ENCODE results near the gene CHRND. TPM values are rescaled to one million over a fixed set of nuclear protein-coding genes. Genes with fewer than 3 reads are reported as not detected.

The CHRND gene
- total and polyA plus RNA-seq, 2 of the 4 experiments (the other 2 are of a cell fraction): not detected

DNA sequence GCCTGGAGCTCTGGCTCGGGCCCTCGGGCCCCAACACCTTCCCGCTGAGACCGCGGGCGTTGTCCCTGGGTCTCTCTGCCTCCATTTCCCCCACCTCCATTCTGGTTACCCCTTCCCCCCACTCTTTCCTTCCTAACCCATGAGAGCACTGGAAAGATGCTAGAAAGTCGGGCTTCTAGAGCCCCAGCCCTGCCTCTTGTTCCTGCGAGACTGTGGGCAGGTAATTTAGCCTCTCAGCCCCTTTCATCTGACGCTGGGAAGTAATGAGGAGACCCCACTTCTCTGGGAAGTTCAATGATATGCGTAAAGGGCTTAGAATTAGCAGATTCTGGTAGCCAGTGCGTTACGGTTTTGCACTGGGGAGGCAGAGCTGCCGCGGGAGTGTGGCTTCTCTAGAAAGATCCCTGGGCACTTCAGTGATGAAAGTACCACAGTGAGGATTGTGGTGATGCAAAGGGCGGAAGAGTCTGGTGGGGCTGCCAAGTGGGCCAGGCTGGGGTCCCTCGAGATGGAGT, 22.1 kb upstream of the CHRND start:
- CTCF ChIA-PET: no interaction called here
- ATAC-seq (ENCODE audit: low read depth): no peak
- H2BK5ac ChIP-seq (ENCODE audit: low read depth, low read length, poor library complexity, severe bottlenecking): no peak overlapping the region
- H3K27me3 ChIP-seq (ENCODE audit: control insufficient read depth, insufficient read depth, low read length): peaks cover 68% of the 10 kb centered on the region
- no peak overlapping the region for H3K4me3 ChIP-seq (ENCODE audit: insufficient read depth, low read depth, low read length)
- no peak for TF ChIP-seq BHLHE40 (IDR thresholded peaks at IDR 0.05; ENCODE audit: low read depth, low read length)
- TF ChIP-seq FOS (IDR thresholded peaks at IDR 0.05; ENCODE audit: low read depth, low read length): no peak
- TF ChIP-seq NFE2L2 (IDR thresholded peaks at IDR 0.05; ENCODE audit: low read depth, low read length): no peak
- TF ChIP-seq RAD21 (IDR thresholded peaks at IDR 0.05; ENCODE audit: low read length): no peak
- no peak for TF ChIP-seq CEBPB (IDR thresholded peaks at IDR 0.05; ENCODE audit: low read depth, low read length)
- TF ChIP-seq MAZ (IDR thresholded peaks at IDR 0.05; ENCODE audit: borderline replicate concordance, low read depth, low read length): no peak
- TF ChIP-seq, protein P1, sequence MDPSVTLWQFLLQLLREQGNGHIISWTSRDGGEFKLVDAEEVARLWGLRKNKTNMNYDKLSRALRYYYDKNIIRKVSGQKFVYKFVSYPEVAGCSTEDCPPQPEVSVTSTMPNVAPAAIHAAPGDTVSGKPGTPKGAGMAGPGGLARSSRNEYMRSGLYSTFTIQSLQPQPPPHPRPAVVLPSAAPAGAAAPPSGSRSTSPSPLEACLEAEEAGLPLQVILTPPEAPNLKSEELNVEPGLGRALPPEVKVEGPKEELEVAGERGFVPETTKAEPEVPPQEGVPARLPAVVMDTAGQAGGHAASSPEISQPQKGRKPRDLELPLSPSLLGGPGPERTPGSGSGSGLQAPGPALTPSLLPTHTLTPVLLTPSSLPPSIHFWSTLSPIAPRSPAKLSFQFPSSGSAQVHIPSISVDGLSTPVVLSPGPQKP (IDR thresholded peaks at IDR 0.05; ENCODE audit: borderline replicate concordance, low read depth, low read length): no peak
- TF ChIP-seq RFX5 (IDR thresholded peaks at IDR 0.05; ENCODE audit: low read depth, low read length): no peak
- TF ChIP-seq MAFK (IDR thresholded peaks at IDR 0.05; ENCODE audit: low read depth, low read length): no peak
- TF ChIP-seq, protein P2, sequence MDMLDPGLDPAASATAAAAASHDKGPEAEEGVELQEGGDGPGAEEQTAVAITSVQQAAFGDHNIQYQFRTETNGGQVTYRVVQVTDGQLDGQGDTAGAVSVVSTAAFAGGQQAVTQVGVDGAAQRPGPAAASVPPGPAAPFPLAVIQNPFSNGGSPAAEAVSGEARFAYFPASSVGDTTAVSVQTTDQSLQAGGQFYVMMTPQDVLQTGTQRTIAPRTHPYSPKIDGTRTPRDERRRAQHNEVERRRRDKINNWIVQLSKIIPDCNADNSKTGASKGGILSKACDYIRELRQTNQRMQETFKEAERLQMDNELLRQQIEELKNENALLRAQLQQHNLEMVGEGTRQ (IDR thresholded peaks at IDR 0.05; ENCODE audit: low read depth, low read length): no peak
- TF ChIP-seq SMC3 (IDR thresholded peaks at IDR 0.05; ENCODE audit: low read depth, low read length): no peak
- no peak for TF ChIP-seq POLR2A (IDR thresholded peaks at IDR 0.05; ENCODE audit: low read depth, low read length)
- TF ChIP-seq CHD1 (IDR thresholded peaks at IDR 0.05; ENCODE audit: low read depth, low read length): no peak
- no peak for TF ChIP-seq CTCF (conservative IDR thresholded peaks at IDR 0.05; ENCODE audit: low read depth, low read length)
- TF ChIP-seq MXI1 (IDR thresholded peaks at IDR 0.05; ENCODE audit: borderline replicate concordance, low read depth, low read length): no peak
- no peaks in the 10 kb centered on the region for H4K20me1 ChIP-seq (ENCODE audit: insufficient read depth, low read length)
- no peak overlapping the region for H4K91ac ChIP-seq (ENCODE audit: insufficient read depth, low read depth, low read length)
- no peaks in the 10 kb centered on the region for H3K4me1 ChIP-seq (ENCODE audit: control insufficient read depth, insufficient read depth, low read length)
- no peaks in the 10 kb centered on the region for H3K9me1 ChIP-seq (ENCODE audit: insufficient read depth, low read length)
- no peak overlapping the region for H3K27ac ChIP-seq (ENCODE audit: insufficient read depth, low read length)
- H2BK15ac ChIP-seq (ENCODE audit: low read depth, low read length): no peak overlapping the region
- BruUV-seq (replicated peaks): no TSS peak
- no peak overlapping the region for H2BK120ac ChIP-seq (ENCODE audit: low read depth, low read length)
- H4K5ac ChIP-seq (ENCODE audit: low read depth, low read length): no peak overlapping the region
- dilution Hi-C loops (cut with HindIII; ENCODE audit: low sequenced_read_pairs, unreplicated experiment) (no loop called here), intact Hi-C loops (cut with micrococcal nuclease) (loop anchor here (10.0 kb wide), 1 partner anchor 599 kb away; no protein-coding TSS in a partner anchor), in situ Hi-C loops (cut with MboI; ENCODE audit: low sequenced_read_pairs) (no loop called here)
- H2BK20ac ChIP-seq (ENCODE audit: low read depth, low read length): no peak overlapping the region
- H3K14ac ChIP-seq (replicated peaks; ENCODE audit: low read depth, low read length): no peak overlapping the region
- no peak overlapping the region for H3K23ac ChIP-seq (ENCODE audit: low read depth, low read length)
- no peak for DNase-seq
- no peak overlapping the region for H3K4ac ChIP-seq (ENCODE audit: low read depth, low read length)
- POLR2A ChIA-PET (ENCODE audit: unreplicated experiment): no interaction called here
- no peak overlapping the region for H3K9ac ChIP-seq (ENCODE audit: low read depth, low read length)
- H3K56ac ChIP-seq (ENCODE audit: extremely low read depth, insufficient read depth, low read length): no peak overlapping the region
- H3K36me3 ChIP-seq (ENCODE audit: control insufficient read depth, insufficient read depth, low read length): no peaks in the 10 kb centered on the region
- 60% methylated on average over 1 of the region's 16 CpGs; no CpG with 5 or more reads in 1 of the 2 experiments for WGBS, 2 experiments (ENCODE audit: extremely low coverage in 2 of 2, insufficient read length in 1 of 2)
- H4K8ac ChIP-seq (ENCODE audit: low read depth in 2 of 2, low read length in 2 of 2): no peak overlapping the region
- no peaks in the 10 kb centered on the region for H3K9me3 ChIP-seq (ENCODE audit: control insufficient read depth, insufficient read depth, low read length)
- no peaks in the 10 kb centered on the region for H3K79me1 ChIP-seq (ENCODE audit: low read depth in 1 of 2, low read length in 2 of 2)
- H2AK5ac ChIP-seq (ENCODE audit: low read depth, low read length): no peak overlapping the region
- H3K18ac ChIP-seq (ENCODE audit: low read depth, low read length): no peak overlapping the region
- H3K4me2 ChIP-seq (ENCODE audit: low read depth, low read length): no peak overlapping the region
- H2AFZ ChIP-seq (replicated peaks; ENCODE audit: low read length, poor library complexity): peak overlapping the region; percentile 33
- no peak overlapping the region for H2AK9ac ChIP-seq (replicated peaks; ENCODE audit: low read depth, low read length, poor library complexity)
